CD4-positive, alpha-beta T cell treated with Interleukin-17A for 4 hours (primary cell): Measurements from ENCODE around the gene SMURF2.

Experiments used
- DNase-seq: peaks from one replicate; pipeline ENCODE4 v3.0.0-alpha.2; 2020; ENCODE audit warnings: mixed read lengths

SMURF2 gene

DNA sequence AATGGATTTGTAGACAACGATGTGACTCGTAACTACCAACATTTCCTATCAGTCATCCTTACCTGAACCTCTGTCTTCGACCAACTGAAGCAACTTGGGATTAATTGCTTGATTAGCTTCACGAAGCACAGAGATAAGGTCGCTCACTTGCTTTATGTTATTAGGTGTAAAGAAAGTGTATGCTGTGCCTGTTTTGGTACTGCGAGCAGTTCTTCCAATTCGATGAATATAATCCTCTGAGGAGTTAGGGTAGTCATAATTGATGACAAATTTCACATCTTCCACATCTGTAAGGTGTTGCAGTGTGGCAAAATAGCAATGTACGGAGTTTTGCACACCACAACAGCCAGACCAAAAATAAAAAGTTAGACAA is 161.6 kb downstream of the SMURF2 start:
- DNase-seq = no peak

DNA sequence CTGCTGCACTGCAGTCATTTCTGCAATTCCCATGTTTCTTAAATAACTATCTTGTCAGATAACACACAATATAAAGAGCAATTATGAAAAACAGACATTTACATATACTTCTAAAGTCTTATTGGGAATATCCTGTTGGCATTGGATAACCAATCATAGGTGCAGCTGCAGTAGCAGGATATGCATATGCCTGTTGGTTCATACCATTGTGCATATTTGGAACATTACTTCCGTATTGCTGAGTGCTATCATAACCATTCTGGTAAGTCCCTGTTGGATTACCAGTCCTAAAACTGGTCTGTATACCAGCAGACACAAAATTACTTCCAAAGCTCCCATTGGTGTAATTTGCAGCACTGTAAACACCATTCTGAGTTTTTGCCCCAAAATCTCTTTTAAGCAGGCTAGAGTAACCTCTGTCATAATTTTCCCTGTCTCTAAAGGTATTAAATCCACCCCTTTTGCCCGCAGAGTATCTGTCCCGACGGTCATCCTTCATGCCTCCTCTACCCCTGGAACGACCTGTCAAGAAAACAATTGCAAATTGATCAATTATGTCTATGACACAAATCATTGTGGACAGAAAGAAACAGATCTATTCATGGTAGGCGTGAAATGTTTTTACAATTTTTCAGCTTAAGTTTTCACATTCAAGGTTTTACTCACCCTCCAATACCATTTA is 162.2 kb downstream of the SMURF2 start:
- no peak for DNase-seq

GRCh38 chr17:64498308-64499203 is 163.6 kb downstream of the SMURF2 start:
- DNase-seq = no peak

DNA sequence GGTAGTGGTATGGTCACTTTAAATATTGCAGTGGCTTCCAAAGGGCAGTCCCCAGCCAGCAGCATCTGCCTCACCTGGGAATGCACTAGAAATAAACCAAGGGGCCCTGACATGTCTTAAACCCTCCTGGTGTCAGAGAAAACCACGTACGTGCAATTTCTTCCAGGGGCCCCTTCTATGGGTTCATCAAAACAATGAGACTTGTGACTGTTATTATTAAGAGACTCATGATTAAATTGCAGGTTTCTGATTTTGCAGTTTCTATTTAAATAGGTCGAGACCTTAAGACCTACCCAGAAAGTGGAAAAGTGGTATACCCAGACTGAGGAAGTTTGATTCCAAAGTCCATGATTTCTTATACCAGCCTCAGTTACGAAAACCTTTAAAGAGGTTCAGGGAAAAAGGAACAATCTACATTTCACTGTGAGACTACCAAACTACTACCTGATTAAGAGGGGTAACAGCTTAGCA is 164.5 kb downstream of the SMURF2 start:
- no peak for DNase-seq

- DNase-seq = peak; percentile 98
These were observed 165.1 kb downstream of the SMURF2 start, which contains the start of gene POLG2 for GRCh38 chr17:64496786-64497564. Gene POLG2 (minus strand): TSS chr17:64497054. CDS start chr17:64496968, 86 bp downstream.

DNA sequence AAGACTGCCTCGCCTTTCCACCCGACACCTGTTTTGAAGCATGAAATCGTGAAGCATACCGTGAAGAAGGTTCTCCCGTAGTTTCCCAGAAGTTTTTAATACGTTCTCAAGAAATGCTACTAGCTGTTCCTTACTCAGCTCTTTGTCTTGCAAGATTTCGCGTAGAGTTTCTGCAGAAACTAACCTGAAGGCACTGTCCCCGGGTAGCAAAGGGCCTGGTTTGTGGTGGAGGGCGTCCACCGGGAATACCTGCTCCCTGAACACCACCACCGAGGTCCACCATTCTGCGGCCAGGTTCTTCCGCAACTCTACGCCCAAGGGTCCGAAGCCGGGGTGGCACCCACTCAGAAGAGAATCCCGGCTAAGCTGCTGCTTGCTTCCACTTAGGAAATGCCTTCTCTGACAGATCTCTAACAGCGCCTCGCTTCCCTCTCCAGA is 165.7 kb downstream of the SMURF2 start:
- no peak for DNase-seq
